ENCODE data around the gene GFRA4.
A peak's percentile ranks its signal among the peaks of the same experiment; 100 is the strongest.

GFRA4 gene

GRCh38 chr20:3663031-3663701 lies at the start of gene GFRA4:
TSS of gene GFRA4 (minus strand) at chr20:3663399. CDS start at chr20:3663399, 0 bp downstream.
- no peak for DNase-seq

GRCh38 chr20:3712279-3712873 lies 49.2 kb upstream of the GFRA4 start, which contains the start of gene SIGLEC1:
TSS of gene SIGLEC1 (minus strand) at chr20:3712600. CDS start at chr20:3707128, 5,472 bp downstream.
- DNase-seq, result no peak

GRCh38 chr20:3711484-3711941 lies 48.3 kb upstream of the GFRA4 start:
- no peak for DNase-seq

- DNase-seq, result peak; percentile 14
Measured at GRCh38 chr20:3710703-3711483, 47.7 kb upstream of the GFRA4 start.

GRCh38 chr20:3710011-3710466 lies 46.8 kb upstream of the GFRA4 start:
- DNase-seq, result no peak

- DNase-seq, result no peak
Measured at GRCh38 chr20:3707508-3707899, 44.3 kb upstream of the GFRA4 start.

- no peak for DNase-seq
Measured at GRCh38 chr20:3706774-3707507, 43.7 kb upstream of the GFRA4 start.

- no peak for DNase-seq
Measured at GRCh38 chr20:3705970-3706739, 43.0 kb upstream of the GFRA4 start.

- DNase-seq, result no peak
Measured at GRCh38 chr20:3705491-3705969, 42.3 kb upstream of the GFRA4 start.

- DNase-seq, result no peak
Measured at GRCh38 chr20:3704087-3704486, 40.9 kb upstream of the GFRA4 start.

- DNase-seq, result no peak
Measured at GRCh38 chr20:3702611-3703391, 39.6 kb upstream of the GFRA4 start.

- no peak for DNase-seq
Measured at GRCh38 chr20:3701061-3701998, 38.1 kb upstream of the GFRA4 start.

GRCh38 chr20:3699037-3699436 lies 35.8 kb upstream of the GFRA4 start:
- no peak for DNase-seq

GRCh38 chr20:3698591-3699001 lies 35.4 kb upstream of the GFRA4 start:
- DNase-seq, result no peak

GRCh38 chr20:3697588-3698305 lies 34.5 kb upstream of the GFRA4 start:
- DNase-seq, result no peak

- DNase-seq, result no peak
Measured at GRCh38 chr20:3696745-3697587, 33.8 kb upstream of the GFRA4 start.

- no peak for DNase-seq
Measured at GRCh38 chr20:3696200-3696599, 33.0 kb upstream of the GFRA4 start.

- DNase-seq, result no peak
Measured at GRCh38 chr20:3694864-3695263, 31.7 kb upstream of the GFRA4 start.
